Measurements from ENCODE around the gene FAM219A.
"Not testable (repeated sequence)": the region's sequence is repeated elsewhere in the genome, so short reads cannot be mapped to it uniquely, and the experiment has no call there.

- not testable (repeated sequence) for TF ChIP-seq CTCF, POLR2A (IDR thresholded peaks at IDR 0.05)
These were observed 19.9 kb downstream of the FAM219A start for GRCh38 chr9:34438465-34438864.
